HCT116 (cell line): Measurements from ENCODE around the gene TLR2. TPM values are rescaled to one million over a fixed set of nuclear protein-coding genes. Genes with fewer than 3 reads are reported as not detected.

Experiments
- ATAC-seq: fragments of 200-7000 bp; cut with Tn5 transposase; 2 replicates; pipeline ENCODE4 v1.9.1; 2020; ENCODE audit warnings: mild to moderate bottlenecking, moderate library complexity
- BruUV-seq: library from RNA; stranded (reverse); fragments of 400-500 nt; replicated peaks from 2 replicates; lab custom pipeline; 2021; lab: Mats Ljungman, UMichigan
- CTCF ChIA-PET: fragments of 300-600 bp; sonication (Branson Sonifier 250); formaldehyde crosslinking; loops from one replicate; lab custom pipeline; 2021; ENCODE audit warnings: antibody characterized with exemption; lab: Charles Lee
- POLR2A ChIA-PET: fragments of 300-600, 350-600 bp; sonication (Branson Sonifier 250); formaldehyde crosslinking; loops from one replicate; lab custom pipeline; 2021; ENCODE audit warnings: antibody characterized with exemption; lab: Charles Lee
- RAD21 ChIA-PET, 2 experiments: fragments of 300-600 bp; sonication (Branson Sonifier 250); formaldehyde crosslinking; loops; one replicate each; lab custom pipeline; 2023; ENCODE audit warnings: low total read pairs in 2 of 2; ENCODE audit not compliant: uncharacterized antibody in 2 of 2, unreplicated experiment in 2 of 2, low non-redundant PET in 1 of 2; lab: Charles Lee
- DNase-seq: peaks from one replicate; pipeline ENCODE4 v3.0.0-alpha.2; 2010; ENCODE audit warnings: low read depth, low spot score
- H2AFZ ChIP-seq: fragments of 200-600 bp; shearing (Covaris generic), sonication (generic); 2 replicates; pipeline ENCODE4 v1.6.1; 2017; ENCODE audit warnings: low read depth, mixed run types, mixed read lengths, antibody characterized with exemption, low read length; ENCODE audit not compliant: poor library complexity, severe bottlenecking
- H3K27ac ChIP-seq: 2 replicates; pipeline ENCODE4 v1.5.1; 2012; ENCODE audit warnings: low read depth, low read length
- H3K27me3 ChIP-seq: fragments of 200-600 bp; sonication (generic); 2 replicates; pipeline ENCODE4 v1.6.1; 2016; ENCODE audit warnings: mixed run types, low read length, mixed read lengths; ENCODE audit not compliant: insufficient read depth
- H3K36me3 ChIP-seq, 2 experiments: fragments of 200-500 bp in 1 of 2; fragments of 200-600 bp in 1 of 2; sonication (Bioruptor generic) in 1 of 2; sonication (generic) in 1 of 2; 2 replicates each; pipeline versions ENCODE4 v1.5.1 to v1.6.1; 2014 to 2016; ENCODE audit warnings: low read length in 2 of 2, inconsistent platforms in 1 of 2, mixed read lengths in 1 of 2, mixed run types in 1 of 2; ENCODE audit not compliant: insufficient read depth in 2 of 2, control insufficient read depth in 1 of 2
- H3K4me1 ChIP-seq, 2 experiments: fragments of 200-600 bp in 1 of 2; sonication (generic) in 1 of 2; 2 replicates each; pipeline versions ENCODE4 v1.5.1 to v1.6.1; 2012 to 2017; ENCODE audit warnings: low read length in 2 of 2, inconsistent platforms in 1 of 2, mild to moderate bottlenecking in 1 of 2, mixed read lengths in 1 of 2, mixed run types in 1 of 2, moderate library complexity in 1 of 2; ENCODE audit not compliant: insufficient read depth in 2 of 2, control insufficient read depth in 1 of 2
- H3K4me2 ChIP-seq: fragments of 200-600 bp; sonication (generic); 2 replicates; pipeline ENCODE4 v1.6.1; 2017; ENCODE audit warnings: mixed run types, low read length, mixed read lengths
- H3K4me3 ChIP-seq, 2 experiments: fragments of 200-600 bp in 1 of 2; sonication (generic) in 1 of 2; replicated peaks in 1 of 2; 2 replicates each; pipeline ENCODE4 v1.5.1; 2011 to 2016; ENCODE audit warnings: low read length in 2 of 2, control low read depth in 1 of 2, low read depth in 1 of 2, mild to moderate bottlenecking in 1 of 2, mixed read lengths in 1 of 2, mixed run types in 1 of 2
- H3K79me2 ChIP-seq: fragments of 200-600 bp; sonication (generic); 2 replicates; pipeline ENCODE4 v1.6.1; 2017; ENCODE audit warnings: mild to moderate bottlenecking, mixed run types, low read length, moderate library complexity, mixed read lengths; ENCODE audit not compliant: insufficient read depth
- H3K9ac ChIP-seq: fragments of 200-600 bp; sonication (generic); 2 replicates; pipeline ENCODE4 v1.6.1; 2016; ENCODE audit warnings: low read length, mixed read lengths
- H3K9me2 ChIP-seq: fragments of 200-600 bp; sonication (generic), shearing (Covaris generic); 2 replicates; pipeline ENCODE4 v1.6.1; 2017; ENCODE audit warnings: mixed run types, mild to moderate bottlenecking, moderate library complexity; ENCODE audit not compliant: insufficient read depth
- H3K9me3 ChIP-seq, 2 experiments: fragments of 200-500 bp in 1 of 2; fragments of 200-600 bp in 1 of 2; sonication (Bioruptor generic) in 1 of 2; sonication (generic) in 1 of 2; 2 replicates each; pipeline ENCODE4 v1.6.1; 2014 to 2017; ENCODE audit warnings: low read length in 2 of 2, mixed read lengths in 2 of 2, inconsistent platforms in 1 of 2, low read depth in 1 of 2, mild to moderate bottlenecking in 1 of 2, mixed run types in 1 of 2, moderate library complexity in 1 of 2; ENCODE audit not compliant: control insufficient read depth in 1 of 2, insufficient read depth in 1 of 2
- H4K20me1 ChIP-seq: fragments of 200-600 bp; sonication (generic), shearing (Covaris generic); 2 replicates; pipeline ENCODE4 v1.6.1; 2017; ENCODE audit warnings: mixed run types, mild to moderate bottlenecking, moderate library complexity; ENCODE audit not compliant: insufficient read depth
- CTCF ChIP-seq, 3 experiments: fragments of 200-600 bp in 1 of 3; sonication (generic) in 1 of 3; IDR thresholded peaks in 2 of 3; conservative IDR thresholded peaks in 1 of 3; 2 replicates each; pipeline ENCODE4 v1.5.1; 2012 to 2017; ENCODE audit warnings: low read depth in 2 of 3, low read length in 2 of 3, antibody characterized with exemption in 1 of 3, borderline replicate concordance in 1 of 3, control low read depth in 1 of 3, mild to moderate bottlenecking in 1 of 3, mixed read lengths in 1 of 3, mixed run types in 1 of 3, moderate library complexity in 1 of 3; ENCODE audit not compliant: insufficient read depth in 1 of 3
- ELF1 ChIP-seq: IDR thresholded peaks from 2 replicates; pipeline ENCODE4 v1.6.1; 2012; ENCODE audit warnings: low read depth, borderline replicate concordance
- RAD21 ChIP-seq: IDR thresholded peaks from 2 replicates; pipeline ENCODE4 v1.6.1; 2012; ENCODE audit warnings: low read depth, mild to moderate bottlenecking
- ZBTB33 ChIP-seq: IDR thresholded peaks from 2 replicates; pipeline ENCODE4 v1.6.1; 2011; ENCODE audit warnings: mild to moderate bottlenecking, low read length, moderate library complexity; ENCODE audit not compliant: insufficient replicate concordance; ENCODE audit errors: extremely low read depth
- intact Hi-C: fragments of 100-400 bp; cut with micrococcal nuclease; formaldehyde crosslinking; loops from 2 replicates; pipeline ENCODE4 v1.10.0; 2022
- total RNA-seq: library from RNA; stranded (reverse); gene quantifications from one replicate; pipeline ENCODE4 v1.2.1, GENCODE V29; 2021; ENCODE audit not compliant: unreplicated experiment

TLR2 gene
- total RNA-seq, 1 experiment from 2014 or later: 0.12 TPM

- Histone ChIP-seq H3K79me2 (no peaks in the 10 kb centered on the region), H3K27ac (no peak overlapping the region), H3K9ac (no peak overlapping the region), H3K4me3 (no peak overlapping the region), H4K20me1 (no peaks in the 10 kb centered on the region), H3K27me3 (no peaks in the 10 kb centered on the region), H3K4me1 (no peaks in the 10 kb centered on the region), H3K36me3 (peaks cover 4 to 13% of the 10 kb centered on the region in 2 experiments; a peak in 3 of 4 replicates), H2AFZ (no peak overlapping the region), H3K4me2 (no peak overlapping the region), H3K9me2 (no peaks in the 10 kb centered on the region), H3K9me3 (no peaks in the 10 kb centered on the region)
- intact Hi-C loops: loop anchor here (1.0 kb wide), 1 partner anchor 115 kb away; no protein-coding TSS in a partner anchor
- no peak for DNase-seq
- ChIA-PET POLR2A (no interaction called here), RAD21 (interaction anchor here in 1 of 2 experiments (1.2 kb wide), 1 partner anchor 115 kb away, joined by 5 read pairs; no protein-coding TSS in a partner anchor), CTCF (interaction anchor here (3.3 kb wide), 1 partner anchor 115 kb away, joined by 17 read pairs; no protein-coding TSS in a partner anchor)
- peak; percentile 78 for ATAC-seq
- BruUV-seq: no TSS peak
- TF ChIP-seq CTCF (IDR thresholded peaks at IDR 0.05 in 2 of 3, conservative IDR thresholded peaks at IDR 0.05 in 1 of 3; ENCODE audit: borderline replicate concordance in 1 of 3, insufficient read depth in 1 of 3, low read depth in 2 of 3, low read length in 2 of 3) (peak; percentile 57 to 73 (median 72); a peak in 5 of 6 replicates), RAD21 (peak; percentile 59), ELF1 (no peak), ZBTB33 (no peak)
These were observed 49.2 kb upstream of the TLR2 start for GRCh38 chr4:153634738-153635353.
